SIG-M5 treated with dmso at 0.1 percent for 504 hours (cell line): ENCODE data around the gene FAM222A.

Experiments
- DNase-seq: peaks from one replicate; lab custom pipeline; 2025; ENCODE audit not compliant: unreplicated experiment; lab: John Stamatoyannopoulos, UW

Gene FAM222A

GRCh38 chr12:109713187-109714070 lies at the start of gene FAM222A:
Gene FAM222A, plus strand, starts transcription at chr12:109713825. Its CDS starts 30,322 bp downstream, at chr12:109744147.
- peak; percentile 95 for DNase-seq

DNA sequence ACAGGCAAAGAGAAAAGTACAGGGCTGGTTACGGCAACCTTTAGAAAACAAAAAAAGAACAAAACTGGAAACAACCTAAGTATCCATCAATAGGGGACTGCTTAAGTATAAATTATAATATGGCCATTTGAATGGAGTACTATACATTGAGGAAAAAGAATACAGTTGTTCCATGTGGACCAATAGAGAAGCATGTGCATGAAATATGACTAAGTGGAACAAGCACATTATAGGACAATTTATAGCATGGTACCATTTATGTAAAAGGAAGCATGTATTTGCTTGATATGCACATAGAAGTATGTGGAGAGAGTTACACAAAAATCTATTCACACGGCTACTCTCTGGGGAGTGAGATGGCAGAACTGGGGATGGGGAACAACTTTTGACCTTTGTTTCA lies 49.2 kb upstream of the FAM222A start:
- no peak for DNase-seq

- no peak for DNase-seq
These were observed 47.6 kb upstream of the FAM222A start for GRCh38 chr12:109666068-109666467.

GRCh38 chr12:109670731-109671130 lies 42.9 kb upstream of the FAM222A start:
- DNase-seq, result no peak

DNA sequence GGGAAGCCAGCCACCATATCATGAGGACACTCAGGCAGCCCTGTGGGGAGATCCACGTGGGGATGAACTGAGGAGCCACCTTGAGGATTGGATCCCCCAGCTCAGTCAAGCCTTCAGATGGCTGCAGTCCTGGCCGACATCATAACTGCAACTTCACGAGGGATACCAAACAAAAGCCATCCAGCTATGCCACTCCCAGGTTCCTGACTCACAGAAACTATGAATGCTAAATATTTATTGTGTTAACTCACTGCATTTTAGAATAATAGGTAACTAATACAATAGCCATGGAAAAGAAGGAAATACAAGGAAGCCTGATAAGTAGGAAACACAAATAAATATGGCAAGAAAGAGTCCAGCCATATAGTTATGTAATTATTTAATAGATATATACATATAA lies 42.1 kb upstream of the FAM222A start:
- no peak for DNase-seq

DNA sequence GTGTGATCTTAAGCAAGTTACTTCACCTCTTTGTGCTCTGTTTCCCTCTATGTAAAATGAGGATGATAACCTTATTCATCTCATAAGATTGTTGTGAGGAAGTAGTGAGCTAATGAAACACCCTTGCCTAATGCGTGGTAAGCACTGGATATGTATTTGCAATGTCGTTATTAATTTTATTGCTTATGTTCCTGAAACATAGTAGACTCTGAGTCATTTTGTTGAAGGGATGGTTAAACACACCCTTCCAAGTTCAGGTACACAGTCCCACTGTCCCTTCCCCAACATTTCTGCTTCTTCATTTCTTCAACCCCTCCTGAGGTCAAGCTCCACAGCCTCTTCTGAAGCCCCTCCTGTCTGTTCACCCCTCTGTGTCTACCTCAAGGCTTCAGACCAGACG lies 40.2 kb upstream of the FAM222A start:
- no peak for DNase-seq

DNA sequence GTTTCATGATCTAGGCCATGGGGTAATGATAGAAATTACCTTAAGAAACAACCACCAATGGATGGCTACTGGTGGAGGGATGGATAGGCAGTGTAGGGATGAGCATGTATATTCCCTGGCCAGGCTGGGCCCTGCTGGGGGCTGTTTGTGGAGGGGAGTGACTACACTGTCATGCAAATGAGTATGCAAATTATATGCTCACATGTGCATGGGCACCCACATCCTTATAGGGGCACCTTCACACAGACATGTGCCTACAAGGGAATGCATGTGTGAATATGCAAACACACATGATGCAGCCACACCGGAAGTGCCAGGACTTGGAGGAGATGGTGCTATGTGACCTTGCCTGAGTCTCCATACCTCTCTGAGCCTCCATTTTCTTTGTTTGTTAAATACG lies 39.7 kb upstream of the FAM222A start:
- no peak for DNase-seq

DNA sequence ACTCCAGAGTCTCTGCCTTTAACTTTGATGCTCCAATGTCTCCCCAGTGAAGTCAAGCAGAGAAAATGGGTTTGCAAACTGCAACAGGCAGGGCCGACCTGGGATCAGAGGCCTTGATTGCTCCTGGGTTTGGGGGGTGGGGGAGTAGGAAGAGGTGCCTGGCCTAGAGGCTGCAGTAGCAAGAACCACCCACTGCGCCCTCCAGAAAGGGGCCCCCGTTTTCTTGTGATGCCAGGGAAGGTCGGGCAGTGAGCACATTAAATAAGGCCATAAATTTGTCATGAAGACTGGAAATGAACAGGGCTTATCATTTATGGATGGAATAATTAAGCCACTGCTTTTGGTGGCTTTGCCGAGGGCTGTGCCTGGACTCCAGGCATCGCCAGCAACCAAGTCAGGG lies 38.2 kb upstream of the FAM222A start:
- DNase-seq, result no peak

DNA sequence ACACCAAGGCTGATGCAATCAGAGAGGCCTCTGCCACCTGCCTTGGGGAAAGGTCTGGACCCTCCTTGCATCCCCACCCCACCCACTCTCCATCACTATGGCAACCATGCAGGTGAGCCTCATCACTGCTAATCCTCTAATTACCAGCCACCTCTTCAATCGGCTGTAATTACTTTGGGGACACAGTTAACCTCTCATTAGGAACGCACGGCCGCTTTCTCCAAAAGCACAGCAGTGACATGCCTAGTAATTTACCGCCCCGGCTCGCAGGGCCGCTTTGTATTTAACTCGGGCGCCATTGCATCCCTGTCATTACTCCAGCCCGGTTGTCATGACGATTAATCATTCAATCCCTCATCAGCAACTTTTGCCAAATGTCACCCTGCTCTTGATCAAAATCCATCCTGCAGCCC lies 36.3 kb upstream of the FAM222A start:
- DNase-seq, result no peak

- no peak for DNase-seq
These were observed 34.9 kb upstream of the FAM222A start for GRCh38 chr12:109678719-109679118.

DNA sequence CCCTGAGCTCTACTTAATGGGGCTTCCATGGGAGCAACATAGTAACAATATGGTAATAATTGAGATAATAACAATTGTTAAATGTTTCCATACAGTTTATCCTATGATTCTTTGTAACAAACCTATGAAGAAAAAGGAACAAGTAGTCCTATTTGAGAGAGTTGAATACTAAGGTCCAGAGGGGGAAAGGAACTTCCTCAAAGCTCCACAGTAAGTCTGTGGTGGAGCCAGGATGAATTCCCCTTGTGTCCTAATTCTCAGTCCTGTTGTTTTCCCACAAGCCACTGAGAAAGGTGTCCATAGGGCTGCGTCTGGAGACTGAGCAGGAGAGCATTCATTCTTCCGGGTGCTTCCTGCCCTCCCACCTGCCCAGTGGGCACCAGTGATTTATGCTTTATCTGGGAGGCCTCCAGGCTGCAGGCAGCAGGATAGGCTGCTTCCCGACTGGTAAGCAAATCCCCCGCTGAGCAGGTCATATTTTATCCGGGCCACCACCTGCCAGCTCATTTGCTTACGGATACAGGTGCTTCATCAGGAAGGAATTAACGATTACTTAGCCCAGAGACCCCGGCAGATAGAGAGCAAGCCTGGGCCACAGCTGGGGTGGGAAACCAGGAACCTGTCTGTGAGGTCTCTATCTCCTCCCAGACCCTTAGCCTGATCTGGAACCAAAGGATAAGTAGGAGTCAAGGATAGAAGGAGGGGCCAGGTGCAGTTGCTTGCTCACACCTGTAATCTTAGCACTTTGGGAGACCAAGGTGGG lies 33.9 kb upstream of the FAM222A start:
- DNase-seq, result no peak

DNA sequence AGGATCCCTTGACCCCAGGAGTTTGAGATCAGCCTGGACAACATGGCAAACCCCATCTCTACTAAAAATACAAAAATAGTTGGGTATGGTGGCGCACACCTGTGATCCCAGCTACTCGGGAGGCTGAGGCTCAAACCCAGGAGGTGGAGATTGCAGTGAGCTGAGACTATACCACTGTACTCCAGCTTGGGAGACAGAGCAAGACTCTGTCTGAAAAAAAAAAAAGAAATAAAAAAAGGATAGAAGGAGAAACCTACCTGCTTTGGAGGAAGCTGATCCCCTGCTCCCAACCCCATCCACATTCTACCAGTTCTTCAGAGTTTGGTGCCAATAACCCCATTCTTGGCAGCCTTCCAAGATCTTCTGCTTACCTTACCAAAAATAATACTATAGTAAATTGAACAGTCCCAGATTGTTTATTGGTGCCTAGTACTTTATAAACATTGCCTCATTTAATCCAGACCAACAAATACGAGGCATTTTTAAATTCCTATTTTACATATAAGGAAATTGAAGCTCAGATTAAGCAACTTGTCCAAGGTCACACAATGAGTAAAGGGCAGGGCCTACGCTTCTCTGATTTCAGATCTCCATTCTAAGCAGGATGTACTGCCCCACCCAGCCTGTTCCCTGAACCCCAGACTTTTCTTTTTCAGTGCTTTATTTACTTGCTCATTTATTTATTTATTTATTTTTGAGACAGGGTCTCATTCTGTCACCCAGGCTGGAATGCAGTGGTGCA lies 33.2 kb upstream of the FAM222A start:
- DNase-seq, result no peak

DNA sequence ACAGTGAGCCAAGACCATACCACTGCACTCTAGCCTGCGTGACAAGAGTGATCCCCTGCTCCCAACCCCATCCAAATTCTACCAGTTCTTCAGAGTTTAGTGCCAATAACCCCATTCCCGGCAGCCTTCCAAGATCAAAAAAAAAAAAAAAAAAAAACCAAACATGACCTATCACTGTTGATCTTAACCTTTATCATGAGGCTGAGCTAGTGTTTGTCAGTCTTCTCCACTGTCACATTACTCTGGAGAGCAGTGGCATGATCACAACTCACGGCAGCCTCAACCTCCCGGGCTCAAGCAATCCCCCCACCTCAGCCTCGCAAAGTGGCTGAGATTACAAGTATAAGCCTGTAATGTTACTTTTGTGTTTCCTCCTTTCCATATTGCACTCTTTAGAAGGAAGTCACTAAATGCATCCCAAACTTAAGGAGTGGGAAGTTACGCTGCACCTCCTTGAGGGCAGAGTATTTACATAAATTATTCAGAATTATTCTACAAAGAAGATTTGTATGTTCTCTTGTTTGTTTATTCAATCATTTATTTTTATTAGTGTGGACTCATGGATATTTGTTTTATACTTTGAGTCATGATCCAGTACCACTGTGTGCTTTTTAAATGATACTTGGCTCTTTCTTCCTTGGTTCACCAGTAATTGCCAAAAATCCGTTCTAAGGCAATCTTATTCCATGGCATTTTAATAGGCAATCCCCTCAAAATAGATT lies 31.5 kb upstream of the FAM222A start:
- no peak for DNase-seq

GRCh38 chr12:109682708-109683060 lies 30.9 kb upstream of the FAM222A start:
- DNase-seq, result no peak

DNA sequence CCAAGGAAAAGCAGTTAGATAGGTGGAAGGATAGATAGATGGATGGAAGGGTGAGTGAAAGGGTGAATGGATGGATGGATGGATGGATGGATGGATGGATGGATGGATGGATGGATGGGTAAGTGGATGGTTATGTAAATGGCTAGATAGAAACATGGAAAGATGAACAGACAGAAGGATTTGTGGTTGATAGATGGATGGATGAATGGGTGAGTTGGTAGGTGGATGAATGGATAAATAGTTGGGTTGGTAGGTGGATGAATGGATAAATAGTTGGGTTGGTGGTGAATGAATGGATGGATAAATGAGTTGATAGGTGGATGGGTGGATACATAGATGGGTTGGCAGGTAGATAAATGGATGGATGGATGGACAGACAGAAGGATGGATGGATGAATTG lies 30.3 kb upstream of the FAM222A start:
- no peak for DNase-seq

- DNase-seq, result no peak
These were observed 27.8 kb upstream of the FAM222A start for GRCh38 chr12:109685574-109686447.

- DNase-seq, result no peak
These were observed 27.1 kb upstream of the FAM222A start for GRCh38 chr12:109686523-109686922.

GRCh38 chr12:109687250-109687649 lies 26.4 kb upstream of the FAM222A start:
- no peak for DNase-seq

DNA sequence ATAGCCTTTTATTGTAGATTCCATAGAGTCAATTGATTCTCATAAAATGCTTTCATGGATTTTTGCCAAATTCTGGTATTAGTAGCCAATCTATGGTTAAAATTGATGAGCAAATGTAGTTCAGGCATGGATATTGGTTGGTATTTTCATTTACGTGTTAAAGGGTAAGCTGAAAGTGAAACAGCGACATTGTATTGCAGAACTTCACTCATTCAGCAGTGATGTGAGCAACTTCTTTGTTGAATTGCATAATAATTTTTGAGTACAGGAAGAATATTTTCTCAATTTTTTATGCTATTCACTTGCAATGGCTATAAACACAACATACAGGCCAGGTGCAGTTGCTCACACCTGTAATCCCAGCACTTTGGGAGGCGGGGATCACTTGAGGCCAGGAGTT lies 24.2 kb upstream of the FAM222A start:
- DNase-seq, result peak; percentile 44

GRCh38 chr12:109693160-109693559 lies 20.5 kb upstream of the FAM222A start:
- DNase-seq, result no peak
